Cardiac fibroblast (primary cell): ENCODE results near the gene EPS8L3.

ENCODE experiments used
- DNase-seq, 2 donors: peaks; one replicate each; pipeline versions ENCODE4 v3.0.0 to v3.0.0-alpha.2; 2010; ENCODE audit warnings: low read depth in 2 of 2
- H3K4me3 ChIP-seq, 2 donors: replicated peaks in 1 of 2; 1 replicate in 1 of 2; 2 replicates in 1 of 2; pipeline ENCODE4 v1.5.1; 2011; ENCODE audit warnings: low read depth in 2 of 2, low read length in 2 of 2, mild to moderate bottlenecking in 2 of 2, moderate library complexity in 1 of 2
- TF ChIP-seq, protein P1 (sequence below): IDR thresholded peaks from one replicate; pipeline ENCODE4 v1.5.1; 2011; ENCODE audit warnings: low read depth, mild to moderate bottlenecking, low read length, inconsistent platforms

The EPS8L3 gene

DNA sequence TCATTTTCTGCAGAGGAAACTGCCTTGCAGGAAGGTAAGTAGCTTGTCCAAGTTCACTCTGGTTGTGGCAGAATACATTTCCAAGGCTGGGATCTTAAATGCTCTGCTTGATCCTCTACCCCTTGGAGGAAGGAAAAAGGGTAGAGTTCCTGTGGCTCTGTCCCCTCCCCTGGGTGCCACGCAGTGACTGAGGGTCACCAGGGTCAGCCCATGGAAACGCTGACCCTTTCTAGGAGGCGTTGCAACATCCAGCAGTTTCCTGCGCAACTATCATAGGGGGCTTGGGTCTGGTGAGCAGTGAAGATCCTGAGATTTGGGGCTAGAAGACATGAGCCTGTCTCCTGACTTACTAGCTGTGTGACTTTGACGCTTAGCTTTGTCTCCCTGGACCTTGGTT, 29.4 kb upstream of the EPS8L3 start:
- DNase-seq, result no peak
- H3K4me3 ChIP-seq, result no peak overlapping the region
- TF ChIP-seq, protein P1, sequence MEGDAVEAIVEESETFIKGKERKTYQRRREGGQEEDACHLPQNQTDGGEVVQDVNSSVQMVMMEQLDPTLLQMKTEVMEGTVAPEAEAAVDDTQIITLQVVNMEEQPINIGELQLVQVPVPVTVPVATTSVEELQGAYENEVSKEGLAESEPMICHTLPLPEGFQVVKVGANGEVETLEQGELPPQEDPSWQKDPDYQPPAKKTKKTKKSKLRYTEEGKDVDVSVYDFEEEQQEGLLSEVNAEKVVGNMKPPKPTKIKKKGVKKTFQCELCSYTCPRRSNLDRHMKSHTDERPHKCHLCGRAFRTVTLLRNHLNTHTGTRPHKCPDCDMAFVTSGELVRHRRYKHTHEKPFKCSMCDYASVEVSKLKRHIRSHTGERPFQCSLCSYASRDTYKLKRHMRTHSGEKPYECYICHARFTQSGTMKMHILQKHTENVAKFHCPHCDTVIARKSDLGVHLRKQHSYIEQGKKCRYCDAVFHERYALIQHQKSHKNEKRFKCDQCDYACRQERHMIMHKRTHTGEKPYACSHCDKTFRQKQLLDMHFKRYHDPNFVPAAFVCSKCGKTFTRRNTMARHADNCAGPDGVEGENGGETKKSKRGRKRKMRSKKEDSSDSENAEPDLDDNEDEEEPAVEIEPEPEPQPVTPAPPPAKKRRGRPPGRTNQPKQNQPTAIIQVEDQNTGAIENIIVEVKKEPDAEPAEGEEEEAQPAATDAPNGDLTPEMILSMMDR, result no peak

DNA sequence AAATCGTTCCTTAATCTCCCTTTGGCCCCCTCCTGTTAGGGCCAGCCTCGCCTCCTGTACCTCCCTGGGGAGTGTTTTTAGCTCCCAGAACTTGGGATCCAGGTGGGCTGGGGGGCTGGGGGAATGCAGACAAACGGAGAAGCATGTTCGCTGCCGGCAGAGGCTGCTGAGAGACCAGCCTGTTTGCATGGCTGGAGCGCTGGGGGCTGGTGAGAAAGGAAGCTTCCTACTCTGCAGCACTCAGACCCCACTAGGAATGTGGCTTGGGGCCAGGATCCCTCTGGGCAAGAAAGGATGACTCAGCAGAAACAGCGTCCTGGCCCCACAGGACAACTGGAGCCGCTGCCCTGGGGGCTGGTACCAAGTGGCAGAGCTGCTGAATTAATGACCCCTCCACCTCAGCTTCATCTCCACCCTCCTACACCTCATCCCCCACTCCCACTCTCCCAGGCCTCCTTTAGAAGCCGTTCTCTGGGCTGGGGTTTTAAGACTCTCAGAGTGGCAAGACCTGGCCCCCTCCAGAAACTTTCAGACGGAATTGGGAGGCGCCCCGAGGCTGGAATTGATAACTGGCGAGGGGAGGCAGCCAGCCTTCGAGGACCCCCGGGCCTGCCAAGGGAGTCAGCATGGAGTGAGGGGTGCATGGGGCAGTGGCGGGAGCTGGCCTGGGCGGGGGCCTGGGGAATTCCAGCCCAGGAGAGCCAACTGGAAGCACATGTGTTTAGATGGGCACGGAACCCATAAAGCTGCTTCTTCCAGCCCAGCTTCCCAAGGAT, 28.5 kb upstream of the EPS8L3 start:
- TF ChIP-seq, protein P1, result peak; percentile 41
- DNase-seq, result peak; percentile 85 to 97

DNA sequence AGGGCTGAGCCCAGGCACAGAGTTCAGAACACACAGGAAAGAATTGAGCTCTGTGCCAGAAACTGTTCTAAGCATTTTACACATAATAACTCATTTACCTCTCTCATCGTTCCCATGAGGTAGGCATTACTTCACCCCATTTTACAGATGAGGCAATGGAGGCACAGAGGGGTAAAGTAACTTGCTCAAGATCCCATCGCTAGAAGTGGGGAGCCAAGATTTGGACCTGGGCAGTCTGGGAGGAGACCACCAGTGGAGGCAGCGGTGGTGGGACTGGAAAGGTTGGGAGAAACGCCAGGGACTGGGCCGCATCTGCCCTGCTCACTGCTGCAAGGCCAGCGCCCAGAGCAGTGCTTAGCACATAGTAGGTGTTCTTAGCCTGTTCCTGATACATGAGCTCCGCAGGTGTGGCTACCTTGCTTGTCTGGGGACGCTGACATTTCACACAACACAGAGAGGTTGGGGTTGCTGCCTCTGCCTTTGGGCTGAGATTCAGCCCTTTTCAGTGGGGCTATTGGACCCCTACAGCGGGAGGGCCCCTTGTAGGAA, 27.8 kb upstream of the EPS8L3 start:
- no peak overlapping the region for H3K4me3 ChIP-seq
- TF ChIP-seq, protein P1, result no peak
- DNase-seq, result no peak

More for the DNA sequence above, 28.5 kb upstream of the EPS8L3 start:
- H3K4me3 ChIP-seq, result no peak overlapping the region

DNA sequence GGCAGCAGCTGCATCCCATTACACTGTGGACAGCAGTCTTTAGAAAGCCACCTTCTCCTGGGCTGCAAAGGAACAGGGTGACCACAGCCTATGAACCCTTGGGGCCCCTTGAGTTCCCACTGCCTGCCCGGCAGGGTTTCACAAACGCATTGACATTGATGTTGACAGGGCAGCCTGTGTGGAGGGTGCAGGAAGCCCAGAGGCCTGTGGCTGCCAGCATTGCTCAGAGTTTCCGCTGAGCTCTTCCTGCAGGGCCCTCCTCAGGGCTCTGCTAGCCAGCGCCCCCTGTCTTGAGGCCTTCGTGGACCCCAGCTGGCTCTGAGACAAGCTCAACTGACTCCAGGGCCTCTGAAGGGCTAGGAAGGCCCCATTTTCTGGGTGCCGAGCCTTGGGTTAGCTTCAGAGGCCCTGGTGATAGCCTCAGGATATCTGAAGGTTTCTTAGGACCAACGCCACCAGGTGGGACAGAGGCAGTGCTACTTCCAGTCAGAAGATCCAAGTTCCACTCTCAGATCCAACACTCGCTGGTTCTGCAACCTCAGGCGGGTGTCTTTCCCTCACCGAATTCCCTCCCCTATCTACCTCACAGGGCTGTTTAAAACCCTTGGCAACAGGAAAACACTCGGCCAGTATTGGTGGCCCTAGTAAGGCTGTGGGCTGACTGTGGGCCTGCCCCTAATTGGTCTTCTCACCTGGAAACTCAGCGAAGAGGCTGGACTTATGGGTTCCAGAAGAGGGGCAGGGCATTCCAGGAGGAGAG, 27.2 kb upstream of the EPS8L3 start:
- peak; percentile 53 to 89 for DNase-seq
- no peak overlapping the region for H3K4me3 ChIP-seq
- TF ChIP-seq, protein P1, result peak; percentile 44

DNA sequence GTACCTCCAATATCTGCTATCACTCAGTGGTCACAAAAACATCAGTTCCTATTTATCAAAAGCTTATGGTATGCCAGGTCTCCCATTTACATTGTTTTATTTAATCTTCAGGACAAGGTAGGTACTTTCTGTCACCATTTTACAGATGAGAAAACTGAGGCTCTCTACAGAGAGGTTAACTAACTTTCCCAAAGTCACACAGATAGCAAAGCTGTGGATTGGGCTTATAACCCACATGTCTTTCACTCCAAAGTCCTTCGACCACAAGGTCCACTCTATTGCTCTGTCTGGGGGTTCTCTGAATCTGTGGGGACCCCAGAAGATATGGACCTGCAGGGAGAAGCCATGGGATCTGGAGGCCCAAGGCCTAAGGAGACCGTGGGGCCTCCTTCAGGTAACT, 26.6 kb upstream of the EPS8L3 start:
- DNase-seq, result no peak
- TF ChIP-seq, protein P1, result no peak
- no peak overlapping the region for H3K4me3 ChIP-seq

DNA sequence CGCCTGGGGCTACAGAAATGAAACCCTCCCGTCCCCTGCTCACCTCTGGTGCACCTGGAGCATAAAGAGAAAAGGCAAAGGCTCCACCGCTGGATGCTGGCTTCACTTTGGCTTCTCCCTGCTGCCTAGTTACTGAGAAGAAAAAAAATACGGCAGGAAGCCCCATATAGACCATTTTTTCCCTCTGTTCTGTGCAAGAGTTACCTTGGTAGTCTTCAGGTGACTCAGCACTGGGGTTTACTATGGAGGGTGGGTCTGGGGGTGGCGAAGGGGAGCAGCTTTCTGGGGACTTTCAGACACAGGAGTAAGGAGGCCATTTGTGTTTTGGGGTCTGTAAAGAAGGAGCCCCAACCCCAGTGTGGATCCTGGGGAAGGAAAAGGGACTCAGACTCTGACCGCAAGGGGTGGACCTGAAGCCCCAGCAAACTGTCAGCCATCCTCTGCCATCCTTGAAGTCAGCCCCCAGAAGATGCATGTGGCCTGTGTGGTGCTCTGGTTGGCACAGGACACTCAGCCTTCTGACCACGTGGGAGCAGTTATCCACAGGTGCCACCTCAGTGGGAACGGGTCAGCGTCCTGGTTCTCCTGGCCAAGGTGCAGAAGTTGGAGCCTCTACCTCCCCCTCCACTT, 25.9 kb upstream of the EPS8L3 start:
- TF ChIP-seq, protein P1, result no peak
- no peak overlapping the region for H3K4me3 ChIP-seq
- no peak for DNase-seq
